Right kidney (tissue), 1 donor: ENCODE data around the gene TKFC.
A peak's percentile ranks its signal among the peaks of the same experiment; 100 is the strongest.

ENCODE experiments used
- DNase-seq: peaks from one replicate; pipeline ENCODE4 v3.0.0-alpha.2; 2016

The TKFC gene

DNA sequence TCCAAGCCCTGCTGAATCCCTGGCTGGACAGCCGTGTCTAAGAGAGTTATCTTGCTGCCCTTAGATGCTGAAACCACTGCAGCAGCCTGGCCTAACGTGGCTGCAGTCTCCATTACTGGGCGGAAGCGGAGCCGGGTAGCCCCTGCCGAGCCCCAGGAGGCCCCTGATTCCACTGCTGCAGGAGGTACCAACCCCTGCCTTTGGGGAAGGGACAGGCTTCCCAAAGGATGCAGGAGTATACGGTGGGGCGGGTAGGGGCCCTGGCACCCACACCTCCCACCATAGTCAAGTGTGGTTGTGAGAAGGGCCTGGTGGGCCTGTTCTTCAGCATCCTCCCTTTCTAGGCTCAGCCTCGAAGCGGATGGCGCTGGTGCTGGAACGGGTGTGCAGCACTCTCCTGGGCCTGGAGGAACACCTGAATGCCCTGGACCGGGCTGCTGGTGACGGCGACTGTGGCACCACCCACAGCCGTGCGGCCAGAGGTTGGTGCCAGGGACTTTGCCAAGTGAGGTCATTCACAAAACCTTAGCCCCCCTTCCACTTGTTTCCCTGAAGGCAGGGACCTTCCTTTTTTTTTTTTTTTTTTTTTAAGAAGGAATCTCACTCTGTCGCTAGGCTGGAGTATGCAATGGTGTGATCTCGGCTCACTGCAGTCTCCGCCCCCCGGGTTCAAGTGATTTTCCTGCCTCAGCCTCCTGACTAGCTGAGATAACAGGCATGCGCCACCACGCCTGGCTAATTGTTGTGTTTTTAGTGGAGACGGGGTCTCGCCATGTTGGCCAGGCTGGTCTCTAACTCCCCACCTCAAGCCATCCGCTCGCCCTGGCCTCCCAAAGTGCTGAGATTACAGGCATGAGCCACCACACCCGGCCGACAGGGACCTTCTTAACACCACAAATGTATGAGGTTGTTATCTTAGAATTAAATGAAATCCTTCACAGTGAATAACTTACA lies 11.0 kb downstream of the TKFC start:
- no peak for DNase-seq

DNA sequence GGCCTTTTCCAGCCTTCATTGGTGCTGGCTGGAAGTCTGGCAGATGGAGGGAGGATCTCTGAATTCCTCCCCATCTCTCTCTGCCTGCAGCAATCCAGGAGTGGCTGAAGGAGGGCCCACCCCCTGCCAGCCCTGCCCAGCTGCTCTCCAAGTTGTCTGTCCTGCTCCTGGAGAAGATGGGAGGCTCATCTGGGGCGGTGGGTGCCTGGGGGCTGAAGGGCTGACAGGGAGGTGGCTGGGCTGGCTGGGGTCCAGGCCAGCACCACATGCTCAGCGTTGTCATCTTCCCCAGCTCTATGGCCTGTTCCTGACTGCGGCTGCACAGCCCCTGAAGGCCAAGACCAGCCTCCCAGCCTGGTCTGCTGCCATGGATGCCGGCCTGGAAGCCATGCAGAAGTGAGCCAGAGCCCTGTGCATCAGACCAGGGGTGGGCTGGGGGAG lies 12.2 kb downstream of the TKFC start:
- no peak for DNase-seq

DNA sequence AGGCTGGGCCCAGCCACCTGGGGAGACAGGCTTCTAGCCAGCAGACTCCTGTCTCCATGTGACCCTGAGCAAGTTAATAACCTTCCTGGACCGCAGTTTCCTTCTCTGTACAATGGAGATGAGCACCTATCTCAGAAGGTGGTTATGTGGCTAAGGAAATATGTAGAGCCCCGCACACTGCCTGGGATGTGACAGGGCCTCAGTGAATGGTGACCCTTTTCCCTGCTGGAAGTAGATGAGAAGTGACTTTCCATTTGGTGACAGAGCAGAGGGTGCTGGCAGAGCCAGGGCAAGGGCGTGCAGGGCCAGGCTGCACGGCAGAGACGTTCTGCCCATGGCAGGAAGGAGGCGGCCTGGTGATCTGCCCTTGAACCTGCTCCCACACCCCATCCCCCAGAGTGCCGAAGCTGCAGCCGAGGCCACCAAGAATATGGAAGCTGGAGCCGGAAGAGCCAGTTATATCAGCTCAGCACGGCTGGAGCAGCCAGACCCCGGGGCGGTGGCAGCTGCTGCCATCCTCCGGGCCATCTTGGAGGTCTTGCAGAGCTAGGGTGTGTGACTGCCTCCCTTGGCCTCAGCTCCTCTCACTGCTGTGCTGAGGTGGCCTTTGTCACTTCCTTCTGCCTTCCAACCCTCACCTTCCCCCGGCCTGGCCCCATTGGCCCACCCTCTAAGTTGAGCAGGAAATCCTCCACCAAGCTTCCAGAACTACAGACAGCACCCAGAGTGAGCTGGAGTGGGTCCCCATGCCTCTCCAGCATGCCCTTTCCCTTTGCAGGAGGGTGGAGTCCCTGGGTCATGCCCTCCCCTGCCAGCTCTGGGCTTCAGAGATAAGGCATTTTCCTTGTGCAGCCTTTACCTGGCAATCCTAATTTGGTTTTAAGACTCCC lies 13.2 kb downstream of the TKFC start:
- DNase-seq: no peak

- DNase-seq: no peak
Measured at GRCh38 chr11:61347916-61348461, 15.0 kb downstream of the TKFC start.

DNA sequence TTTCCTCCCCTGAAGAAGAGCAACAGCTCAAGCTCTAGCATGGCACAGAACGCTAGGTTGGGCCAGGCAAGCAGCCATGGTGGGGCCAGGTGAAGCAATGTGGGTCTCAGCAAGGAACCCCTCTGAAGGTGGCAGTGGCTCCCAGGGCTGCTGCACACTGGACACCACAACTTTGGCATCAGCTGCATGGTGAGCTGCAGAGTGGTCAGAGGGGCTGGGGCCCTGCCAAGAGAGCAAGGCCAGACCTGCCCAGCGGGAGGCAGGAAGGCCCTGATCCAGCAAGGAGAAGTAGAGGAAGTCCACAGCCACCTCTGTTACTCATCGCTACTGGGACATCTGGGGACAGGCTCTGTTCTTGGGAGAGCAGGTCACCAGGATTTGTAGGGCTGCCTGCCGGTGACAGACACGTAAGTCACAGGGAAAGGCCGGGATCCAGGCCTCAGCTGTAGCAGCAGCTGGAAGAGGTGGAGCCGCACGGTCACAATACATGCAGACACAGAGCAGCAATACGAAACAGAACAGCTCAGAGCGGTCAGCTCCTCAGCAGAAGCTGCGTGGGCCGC lies 16.2 kb downstream of the TKFC start:
- DNase-seq: no peak

DNA sequence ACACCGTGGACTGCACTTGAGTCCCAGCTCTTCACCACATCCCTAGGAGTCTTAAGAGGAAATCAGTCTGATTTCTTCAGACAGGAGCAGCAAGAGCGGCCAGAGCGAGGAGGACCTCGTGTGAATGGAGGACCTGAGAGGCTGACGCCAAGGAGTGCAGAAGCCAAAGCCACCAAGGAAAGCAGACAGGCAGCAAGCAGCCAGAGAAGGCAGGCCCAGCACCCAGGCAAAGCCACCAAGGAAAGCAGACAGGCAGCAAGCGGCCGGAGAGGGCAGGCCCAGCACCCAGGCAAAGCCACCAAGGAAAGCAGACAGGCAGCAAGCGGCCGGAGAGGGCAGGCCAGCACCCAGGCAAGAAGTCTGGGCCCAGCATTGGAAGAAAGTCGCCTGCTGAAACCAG lies 16.9 kb downstream of the TKFC start:
- DNase-seq: no peak

GRCh38 chr11:61350336-61350735 lies 17.3 kb downstream of the TKFC start:
- no peak for DNase-seq

DNA sequence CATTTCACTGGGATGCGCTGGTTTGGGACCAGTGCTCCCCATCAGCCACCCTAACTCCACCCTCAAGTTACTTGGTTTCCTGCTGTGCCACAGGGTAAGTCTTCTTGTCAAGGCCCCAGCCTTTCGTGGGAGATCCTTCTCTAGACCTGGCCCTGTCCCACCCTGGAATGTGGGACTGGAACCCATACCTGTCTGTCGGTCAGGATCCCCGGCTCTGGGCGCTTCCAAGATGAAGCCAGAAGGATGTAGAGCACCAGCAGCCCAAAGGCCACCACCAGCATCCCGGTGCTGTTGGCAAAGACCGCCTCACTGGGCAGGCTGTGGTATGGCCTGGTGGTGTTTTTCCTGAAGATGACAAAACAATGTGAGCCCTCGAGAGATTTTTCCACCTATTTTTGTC lies 17.8 kb downstream of the TKFC start:
- no peak for DNase-seq

DNA sequence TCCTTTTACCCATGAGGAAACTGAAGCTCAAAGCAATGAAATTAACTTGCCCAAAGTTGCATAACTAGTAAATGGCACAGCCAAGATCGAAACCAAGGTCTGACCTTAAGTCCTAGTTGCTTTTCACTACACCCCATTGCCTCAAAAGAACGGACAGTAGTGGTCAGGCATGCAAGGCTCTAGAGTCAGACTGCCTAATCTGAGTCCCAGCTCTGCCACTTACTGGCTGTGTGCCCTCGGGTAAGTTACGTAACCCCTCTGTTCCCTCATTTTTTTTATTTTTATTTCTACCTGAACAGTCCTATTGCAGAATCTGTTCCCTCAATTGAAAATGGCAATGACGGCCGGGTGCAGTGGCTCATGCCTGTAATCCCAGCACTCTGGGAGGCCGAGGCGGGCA lies 19.0 kb downstream of the TKFC start:
- DNase-seq: no peak

- no peak for DNase-seq
Measured at GRCh38 chr11:61353131-61354067, 20.4 kb downstream of the TKFC start.

DNA sequence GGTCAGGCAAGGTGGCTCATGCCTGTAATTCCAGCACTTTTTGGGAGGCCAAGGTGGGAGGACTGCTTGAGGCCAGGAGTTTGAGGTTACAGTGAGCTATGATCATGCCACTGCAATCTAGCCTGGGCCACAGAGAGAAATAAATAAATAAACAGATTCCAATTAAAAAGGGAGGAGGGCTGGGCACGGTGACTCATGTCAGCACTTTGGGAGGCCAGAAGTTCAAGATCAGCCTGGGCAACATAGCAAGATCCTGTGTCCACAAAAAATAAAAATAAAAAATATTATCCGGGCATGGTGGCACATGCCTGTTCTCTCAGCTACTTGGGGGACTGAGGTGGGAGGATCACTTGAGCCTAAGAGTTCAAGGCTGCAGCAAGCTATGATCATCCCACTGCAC lies 21.2 kb downstream of the TKFC start:
- no peak for DNase-seq

DNA sequence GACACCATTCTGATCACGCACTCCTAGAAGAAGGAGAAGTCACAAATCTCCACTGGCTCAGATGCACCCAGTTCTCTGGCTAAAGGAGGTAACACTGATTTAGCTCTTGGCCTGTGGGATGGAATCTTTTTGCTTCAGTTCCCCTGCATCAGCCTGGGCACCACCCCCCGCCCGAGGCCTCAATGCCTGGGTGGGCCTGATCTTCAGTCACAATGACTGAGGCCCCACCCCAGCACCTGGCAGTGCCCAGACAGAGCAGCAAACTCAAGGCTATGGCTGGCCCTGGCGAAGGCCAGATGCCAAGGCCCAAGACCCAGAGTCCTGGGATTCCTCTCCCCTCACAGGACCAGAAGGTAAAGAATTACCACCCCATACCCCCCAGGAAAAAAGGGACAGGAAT lies 23.7 kb downstream of the TKFC start:
- DNase-seq: no peak

- DNase-seq: no peak
Measured at GRCh38 chr11:61357233-61357893, 24.3 kb downstream of the TKFC start.

- DNase-seq: no peak
Measured at GRCh38 chr11:61357894-61358239, 24.8 kb downstream of the TKFC start.

DNA sequence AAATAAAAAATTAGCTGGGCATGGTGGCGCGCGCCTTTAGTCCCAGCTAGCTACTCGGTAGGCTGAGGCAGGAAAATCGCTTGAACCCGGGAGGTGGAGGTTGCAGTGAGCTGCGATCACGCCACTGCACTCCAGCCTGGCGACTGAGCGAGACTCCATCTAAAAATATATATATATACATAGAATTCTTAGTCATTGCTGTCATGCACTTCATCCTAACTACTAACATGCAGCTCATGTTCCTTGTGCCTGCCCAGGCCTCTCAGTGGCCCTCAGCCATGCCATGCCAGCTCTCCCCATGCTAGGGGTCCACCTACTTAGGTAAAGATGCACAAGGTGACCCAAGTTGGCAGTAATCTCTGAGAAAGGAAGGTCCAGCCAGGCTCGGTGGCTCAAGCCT lies 25.5 kb downstream of the TKFC start:
- no peak for DNase-seq

DNA sequence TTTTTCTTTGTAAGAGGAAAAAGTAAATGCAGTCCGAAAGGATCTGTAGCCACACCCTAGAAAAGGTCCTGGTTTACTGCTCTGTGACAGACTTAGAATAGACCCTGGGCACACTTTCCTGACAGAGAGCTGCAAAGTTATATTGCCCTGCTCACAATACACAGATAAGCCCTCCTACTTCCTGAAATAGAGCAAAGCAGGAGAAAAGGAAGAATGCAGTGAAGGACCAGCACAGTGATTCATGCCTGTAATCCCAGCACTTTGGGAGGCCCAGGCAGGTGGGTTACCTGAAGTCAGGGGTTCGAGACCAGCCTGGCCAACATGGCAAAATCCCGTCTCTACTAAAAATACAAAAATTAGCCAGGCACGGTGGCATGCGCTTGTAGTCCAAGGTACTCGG lies 26.5 kb downstream of the TKFC start:
- no peak for DNase-seq

DNA sequence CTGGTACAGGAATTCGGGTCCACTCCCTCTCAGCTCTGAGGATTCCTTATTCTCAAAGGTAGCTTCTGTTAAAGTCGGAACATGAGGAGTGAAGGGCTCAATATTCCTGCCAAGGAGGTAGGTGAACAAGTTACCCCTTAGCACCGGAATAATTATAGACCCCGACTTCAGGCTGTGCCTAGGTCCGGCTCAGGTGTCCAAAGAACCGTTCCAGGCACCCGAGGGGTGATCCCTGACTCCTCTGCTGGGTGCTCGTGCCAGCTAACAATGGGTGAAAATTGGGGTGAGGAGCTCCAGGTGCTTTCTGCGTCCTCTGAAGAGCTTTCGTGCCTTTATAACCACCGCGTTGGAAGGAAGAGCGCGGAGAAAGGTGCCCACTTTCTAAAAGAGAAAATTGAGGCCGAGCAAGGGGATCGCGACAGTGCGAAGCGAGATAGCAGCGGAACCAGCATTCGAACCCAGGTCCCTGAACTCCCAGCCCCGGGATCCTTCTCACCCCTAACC lies 28.3 kb downstream of the TKFC start:
- no peak for DNase-seq

GRCh38 chr11:61361741-61362541 lies 28.9 kb downstream of the TKFC start, which contains the start of the genes CYB561A3 and TMEM138:
Gene CYB561A3 (minus strand): TSS chr11:61361882. CDS start chr11:61356713, 5,169 bp downstream.
Gene TMEM138 (plus strand): TSS chr11:61362374. CDS start chr11:61364391, 2,017 bp downstream.
- DNase-seq: peak; percentile 99

DNA sequence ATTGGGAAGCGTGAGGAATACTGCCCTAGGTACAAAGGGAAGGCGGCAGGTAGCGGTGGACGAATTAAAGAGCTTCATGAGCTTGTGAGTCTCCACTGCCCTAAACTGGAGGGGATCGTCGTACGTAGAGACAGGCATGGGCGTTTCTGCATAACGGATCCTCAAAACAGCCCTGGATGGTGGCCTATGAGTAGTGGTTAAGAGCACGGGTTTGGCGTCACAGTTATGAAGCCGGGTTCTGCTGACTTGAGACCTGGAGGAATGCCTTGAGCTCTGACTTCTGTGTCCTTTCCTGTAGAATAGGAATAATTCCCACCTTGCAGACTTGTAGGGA lies 29.5 kb downstream of the TKFC start:
- DNase-seq: no peak
